GM19463 (cell line): ENCODE measurements around the gene TPRX1.
"Not testable (repeated sequence)": the region's sequence is repeated elsewhere in the genome, so short reads cannot be mapped to it uniquely, and the experiment has no call there.

ENCODE experiments used
- ATAC-seq: cut with Tn5 transposase; IDR thresholded peaks from one replicate; pipeline ENCODE4 v1.9.1; 2021; ENCODE audit warnings: mild to moderate bottlenecking, moderate library complexity; ENCODE audit not compliant: unreplicated experiment

TPRX1 gene

GRCh38 chr19:47802521-47803043, 1.8 kb downstream of the TPRX1 start:
- ATAC-seq = no peak

DNA sequence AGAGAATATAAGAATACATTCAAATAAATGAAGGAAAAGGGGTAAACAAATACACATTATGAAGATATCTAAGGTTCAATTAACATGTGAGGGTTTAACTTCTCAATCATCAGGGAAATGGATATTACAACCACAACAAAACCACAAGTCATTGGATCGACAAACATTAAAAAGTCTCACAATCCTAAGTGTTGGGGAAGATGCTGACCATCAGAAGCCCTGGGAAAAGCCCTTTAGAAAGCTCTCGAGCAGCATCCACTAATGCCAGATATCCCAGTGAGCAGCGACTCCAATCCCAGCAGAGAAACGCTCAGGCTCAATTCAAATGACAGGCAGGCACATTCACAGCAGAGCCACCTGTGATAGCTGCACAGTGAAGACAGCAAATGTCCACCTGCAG, 3.1 kb downstream of the TPRX1 start:
- ATAC-seq = no peak

- ATAC-seq = no peak
These were observed 5.5 kb downstream of the TPRX1 start for GRCh38 chr19:47798904-47799266.

DNA sequence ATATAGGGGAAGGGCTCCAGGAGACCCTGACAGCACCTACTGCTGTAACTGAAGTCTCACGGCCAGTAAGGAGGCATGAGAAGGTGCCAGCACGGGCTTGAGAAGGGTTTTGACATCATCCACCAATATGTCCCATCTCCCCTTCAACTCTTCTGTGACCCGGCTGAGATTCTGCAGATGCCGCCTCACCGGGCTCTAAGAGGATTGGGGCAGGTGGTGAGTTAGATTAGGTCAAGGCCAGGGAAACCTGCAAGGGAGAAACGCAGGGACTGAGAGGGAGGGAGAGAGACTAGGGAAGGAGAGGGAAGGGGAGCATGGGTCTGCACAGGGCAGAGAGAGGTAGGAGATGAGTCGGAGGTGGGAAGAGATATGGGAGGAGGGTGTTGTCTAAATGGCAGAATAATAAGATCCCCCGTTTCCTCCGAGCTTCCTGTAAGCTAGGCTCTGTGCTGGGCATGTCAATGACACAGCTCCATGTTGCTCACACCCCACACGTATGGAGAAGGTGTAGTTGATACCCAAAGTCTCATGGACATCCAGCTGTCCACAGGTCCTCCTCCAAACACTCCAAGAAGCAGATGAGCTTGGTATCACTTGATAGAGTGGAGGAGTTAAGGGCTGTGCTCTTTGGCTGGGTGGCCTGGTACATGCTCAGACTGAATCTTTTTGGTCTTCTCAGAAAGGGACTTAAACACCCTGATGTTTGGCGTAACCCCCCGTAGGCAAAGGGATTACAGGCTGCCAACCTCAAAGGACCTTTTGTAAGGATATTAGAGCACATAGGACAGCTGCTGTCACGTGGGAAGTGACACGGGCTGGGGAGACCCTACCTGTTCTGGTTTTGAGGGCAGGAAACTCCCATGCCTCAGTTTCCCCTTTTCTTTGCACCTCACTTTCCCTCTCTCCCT, 6.1 kb downstream of the TPRX1 start:
- no peak for ATAC-seq

DNA sequence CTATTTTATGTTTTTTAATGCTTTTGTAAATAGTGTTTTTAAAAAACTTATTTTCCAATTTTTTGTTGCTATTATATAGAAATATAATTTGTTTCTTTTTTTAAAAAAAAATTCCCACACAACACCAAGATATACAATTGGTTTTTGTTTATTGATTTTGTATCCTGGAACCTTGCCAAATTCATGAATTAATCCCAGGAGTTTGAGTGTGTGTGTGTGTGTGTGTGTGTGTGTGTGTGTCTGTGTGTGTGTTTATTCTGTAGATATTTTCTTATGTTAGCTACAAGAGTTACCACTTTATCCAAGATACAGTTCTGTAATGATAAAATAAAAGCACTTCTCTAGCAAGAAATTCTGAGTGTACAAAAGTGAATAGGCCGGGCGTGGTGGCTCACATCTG, 7.6 kb downstream of the TPRX1 start:
- no peak for ATAC-seq

GRCh38 chr19:47794526-47794925, 9.8 kb downstream of the TPRX1 start:
- ATAC-seq = no peak

- no peak for ATAC-seq
These were observed 11.7 kb downstream of the TPRX1 start for GRCh38 chr19:47792616-47793015.

DNA sequence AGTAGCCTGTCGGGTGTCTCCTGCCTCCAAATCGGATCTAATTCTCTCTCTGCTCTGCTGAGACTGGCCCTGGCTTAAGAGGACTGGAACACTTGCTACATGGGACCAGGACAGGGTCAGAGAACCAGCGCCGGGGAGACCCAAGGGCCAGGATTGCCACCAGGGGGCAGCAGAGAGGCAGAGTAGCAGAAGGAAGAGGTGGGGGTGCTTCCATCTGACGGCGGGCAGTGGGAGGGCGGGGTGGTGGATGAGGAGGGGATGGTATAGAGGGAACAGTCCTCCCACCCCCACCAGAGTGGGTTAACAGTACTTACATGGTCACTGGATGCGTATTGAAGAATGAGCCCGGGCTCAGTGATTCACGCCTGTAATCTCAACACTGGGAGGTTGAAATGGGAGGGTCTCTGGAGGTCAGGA, 13.9 kb downstream of the TPRX1 start:
- ATAC-seq = no peak

- ATAC-seq = not testable (repeated sequence)
These were observed 14.5 kb downstream of the TPRX1 start for GRCh38 chr19:47789811-47790210.

GRCh38 chr19:47787307-47787706, 17.0 kb downstream of the TPRX1 start:
- not testable (repeated sequence) for ATAC-seq

DNA sequence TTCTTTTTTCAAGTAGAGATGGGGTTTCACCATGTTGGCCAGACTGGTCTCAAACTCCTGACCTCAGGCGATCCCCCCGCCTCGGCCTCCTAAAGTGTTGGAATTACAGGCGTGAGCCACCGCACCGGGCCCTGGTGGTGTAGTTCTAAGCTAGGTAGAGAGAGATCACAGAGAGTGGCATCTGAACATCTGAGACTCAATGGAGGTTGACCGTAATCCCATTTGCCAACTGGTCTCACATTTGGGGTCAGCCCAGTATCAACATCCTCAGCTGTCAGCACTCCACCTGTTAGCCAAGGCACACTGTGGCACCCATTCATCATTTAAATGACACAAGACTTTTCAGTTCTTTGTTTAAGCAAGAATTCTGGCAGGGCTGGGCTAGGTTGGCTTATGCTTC, 17.8 kb downstream of the TPRX1 start:
- no peak for ATAC-seq

DNA sequence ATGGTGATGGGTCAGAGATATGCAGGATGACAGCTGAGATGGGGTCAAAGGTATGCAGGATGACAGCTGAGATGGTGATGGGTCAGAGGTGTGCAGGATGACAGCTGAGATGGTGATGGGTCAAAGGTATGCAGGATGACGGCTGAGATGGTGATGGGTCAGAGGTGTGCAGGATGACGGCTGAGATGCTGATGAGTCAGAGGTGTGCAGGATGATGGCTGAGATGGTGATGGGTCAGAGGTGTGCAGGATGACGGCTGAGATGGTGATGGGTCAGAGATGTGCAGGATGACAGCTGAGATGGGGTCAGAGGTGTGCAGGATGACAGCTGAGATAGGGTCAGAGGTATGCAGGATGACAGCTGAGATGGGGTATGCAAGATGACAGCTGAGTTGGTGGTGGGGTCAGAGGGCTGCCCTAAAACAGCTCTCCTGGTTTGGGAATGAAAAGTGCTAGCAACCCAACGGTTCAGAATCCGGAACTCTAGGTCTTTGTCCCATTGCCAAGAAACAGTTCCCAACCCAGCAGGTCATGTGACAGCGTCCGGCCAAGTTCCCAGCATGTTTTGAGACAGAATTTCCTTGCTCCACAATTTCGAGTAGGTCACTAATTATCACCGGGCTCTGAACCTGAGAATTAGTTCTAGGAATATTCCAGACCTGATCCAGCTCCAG, 22.6 kb downstream of the TPRX1 start:
- ATAC-seq = no peak

DNA sequence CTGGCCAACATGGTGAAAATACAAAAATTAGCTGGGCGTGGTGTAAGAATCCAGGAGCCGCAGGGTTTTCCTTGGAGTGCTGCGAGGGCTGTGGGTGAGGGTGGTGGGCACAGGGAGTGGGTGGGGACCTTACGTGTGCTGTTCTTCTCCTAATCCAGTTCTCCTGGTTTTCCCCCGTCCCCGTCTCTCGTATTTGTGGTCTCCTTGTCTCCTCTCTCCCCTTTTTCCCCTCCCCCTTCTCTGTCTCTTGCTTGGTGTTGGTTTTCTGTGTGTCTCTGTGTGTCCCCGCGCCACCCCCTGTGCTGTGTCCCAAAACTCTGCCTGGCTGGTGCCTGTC, 24.2 kb downstream of the TPRX1 start:
- no peak for ATAC-seq

DNA sequence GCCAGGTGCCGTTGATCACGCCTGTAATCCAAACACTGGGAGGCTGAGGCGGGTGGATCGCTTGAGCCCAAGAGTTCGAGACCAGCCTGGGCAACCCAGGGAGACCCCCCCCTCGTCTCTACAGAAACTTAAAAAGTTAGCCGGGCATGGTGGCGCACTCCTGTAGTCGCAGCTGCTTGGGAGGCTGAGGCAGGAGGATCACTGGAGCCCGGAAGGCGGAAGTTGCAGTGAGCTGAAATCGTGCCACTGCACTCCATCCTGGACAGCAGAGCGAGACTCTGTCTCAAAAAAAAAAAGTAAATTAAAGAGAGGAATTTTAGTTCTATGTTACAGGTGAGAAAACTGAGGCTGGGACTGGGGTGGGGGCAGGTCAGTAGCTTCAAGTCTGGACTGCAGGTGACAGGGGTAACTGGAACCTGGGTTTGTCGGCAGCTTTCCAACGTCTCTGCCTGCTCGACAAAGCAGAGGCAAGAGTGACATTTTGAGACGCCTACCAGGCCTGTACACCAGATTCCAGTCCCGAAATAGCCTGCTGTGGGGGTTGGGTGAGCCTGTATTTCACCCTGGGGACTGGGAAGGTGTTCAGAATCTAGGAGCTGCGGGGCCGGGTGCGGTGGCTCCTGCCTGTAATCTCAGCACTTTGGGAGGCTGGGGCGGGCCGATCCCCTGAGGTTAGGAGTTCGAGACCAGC, 24.7 kb downstream of the TPRX1 start:
- ATAC-seq = no peak

GRCh38 chr19:47778954-47779351, 25.4 kb downstream of the TPRX1 start:
- ATAC-seq = no peak

- peak; percentile 78 for ATAC-seq
These were observed 26.1 kb downstream of the TPRX1 start, which contains the start of gene SELENOW for GRCh38 chr19:47778049-47778953. SELENOW (plus strand) TSS chr19:47778703; CDS start chr19:47778786, 83 bp downstream.

DNA sequence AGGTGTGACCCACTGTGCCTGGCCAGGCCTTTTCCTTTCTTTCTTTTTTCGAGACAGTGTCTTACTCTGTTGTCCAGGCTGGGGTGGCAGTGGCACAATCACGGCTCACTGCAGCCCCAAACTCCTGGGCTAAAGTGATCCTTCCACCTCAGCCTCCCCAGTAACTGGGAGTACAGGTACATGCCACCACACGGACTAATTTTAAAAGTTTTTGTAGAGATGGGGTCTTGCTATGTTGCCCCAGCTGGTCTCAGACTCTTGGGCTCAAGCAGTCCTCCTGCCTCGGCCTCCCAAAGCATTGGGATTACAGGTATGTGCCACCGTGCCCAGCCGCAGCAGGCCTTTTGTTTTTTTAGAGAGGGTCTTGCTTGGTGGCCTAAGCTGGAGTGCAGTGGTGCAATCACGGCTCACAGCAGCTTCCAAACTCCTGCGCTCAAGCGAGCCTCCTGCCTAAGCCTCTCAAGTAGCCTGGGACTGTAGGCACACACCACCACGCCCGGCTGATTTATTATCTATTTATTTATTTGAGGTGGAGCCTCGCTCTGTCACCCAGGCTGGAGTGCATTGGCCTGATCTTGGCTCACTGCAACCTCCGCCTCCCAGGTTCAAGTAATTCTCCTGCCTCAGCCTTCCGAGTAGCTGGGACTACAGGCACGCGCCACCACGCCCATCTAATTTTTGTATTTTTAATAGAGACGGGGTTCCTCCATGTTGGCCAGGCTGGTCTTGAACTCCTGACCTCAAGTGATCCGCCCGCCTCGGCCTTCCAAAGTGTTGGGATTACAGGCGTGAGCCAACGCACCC, 26.9 kb downstream of the TPRX1 start:
- not testable (repeated sequence) for ATAC-seq

GRCh38 chr19:47776568-47776967, 27.8 kb downstream of the TPRX1 start:
- ATAC-seq = no peak

DNA sequence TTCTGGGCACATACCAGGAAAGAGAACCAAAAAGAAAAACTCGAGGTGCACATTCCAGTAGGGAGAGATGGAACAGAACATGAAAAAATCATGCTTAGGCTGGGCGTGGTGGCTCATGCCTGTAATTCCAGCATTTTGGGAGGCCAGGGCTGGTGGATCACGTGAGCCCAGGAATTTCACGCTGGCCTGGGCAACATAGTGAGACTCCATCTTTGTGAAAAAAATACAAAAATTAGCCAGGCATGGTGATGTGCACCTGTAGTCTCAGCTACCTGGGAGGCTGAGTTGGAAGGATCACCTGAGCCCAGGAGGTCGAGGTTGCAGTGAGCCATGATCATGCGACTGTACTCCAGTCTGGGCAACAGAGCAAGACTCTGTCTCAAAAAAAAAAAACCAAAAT, 33.1 kb downstream of the TPRX1 start:
- ATAC-seq = not testable (repeated sequence)

GRCh38 chr19:47769534-47769933, 34.8 kb downstream of the TPRX1 start:
- ATAC-seq = no peak
